Germinal center (tissue), 1 donor: Measurements from ENCODE around the gene GPR75.
"Not testable (repeated sequence)": the region's sequence is repeated elsewhere in the genome, so short reads cannot be mapped to it uniquely, and the experiment has no call there.

Experiments used
- DNase-seq: peaks from one replicate; pipeline ENCODE4 v3.0.0; 2012; ENCODE audit warnings: mixed read lengths, low spot score

GPR75 gene

GRCh38 chr2:53852532-53852931 is 7.2 kb downstream of the GPR75 start:
- DNase-seq, result no peak

GRCh38 chr2:53851052-53851757 is 8.6 kb downstream of the GPR75 start:
- DNase-seq, result not testable (repeated sequence)

GRCh38 chr2:53848062-53848461 is 11.7 kb downstream of the GPR75 start:
- no peak for DNase-seq

- no peak for DNase-seq
Measured at GRCh38 chr2:53843595-53843994, 16.2 kb downstream of the GPR75 start.

- DNase-seq, result no peak
Measured at GRCh38 chr2:53842891-53843290, 16.9 kb downstream of the GPR75 start.

GRCh38 chr2:53841651-53842050 is 18.1 kb downstream of the GPR75 start:
- DNase-seq, result not testable (repeated sequence)

GRCh38 chr2:53840580-53840979 is 19.2 kb downstream of the GPR75 start:
- no peak for DNase-seq

- not testable (repeated sequence) for DNase-seq
Measured at GRCh38 chr2:53829980-53830290, 29.8 kb downstream of the GPR75 start.

- DNase-seq, result no peak
Measured at GRCh38 chr2:53829273-53829979, 30.3 kb downstream of the GPR75 start.

GRCh38 chr2:53828331-53828730 is 31.4 kb downstream of the GPR75 start:
- no peak for DNase-seq

- DNase-seq, result no peak
Measured at GRCh38 chr2:53827398-53828175, 32.2 kb downstream of the GPR75 start.

GRCh38 chr2:53826587-53827397 is 33.0 kb downstream of the GPR75 start:
- no peak for DNase-seq

- DNase-seq, result no peak
Measured at GRCh38 chr2:53826030-53826410, 33.7 kb downstream of the GPR75 start.

GRCh38 chr2:53823639-53824038 is 36.1 kb downstream of the GPR75 start:
- DNase-seq, result not testable (repeated sequence)

- no peak for DNase-seq
Measured at GRCh38 chr2:53821810-53822209, 38.0 kb downstream of the GPR75 start.

GRCh38 chr2:53820711-53821110 is 39.1 kb downstream of the GPR75 start:
- no peak for DNase-seq

- DNase-seq, result no peak
Measured at GRCh38 chr2:53820048-53820447, 39.7 kb downstream of the GPR75 start.

GRCh38 chr2:53819634-53820033 is 40.1 kb downstream of the GPR75 start:
- no peak for DNase-seq

- no peak for DNase-seq
Measured at GRCh38 chr2:53818854-53819435, 40.8 kb downstream of the GPR75 start.

- DNase-seq, result no peak
Measured at GRCh38 chr2:53813151-53813550, 46.6 kb downstream of the GPR75 start.

GRCh38 chr2:53811601-53812000 is 48.2 kb downstream of the GPR75 start:
- DNase-seq, result no peak
